Measurements from ENCODE around the gene FTL.
"Not testable (repeated sequence)": the region's sequence is repeated elsewhere in the genome, so short reads cannot be mapped to it uniquely, and the experiment has no call there.

FTL gene

GRCh38 chr19:48965040-48965805 is at the start of gene FTL:
Gene FTL (plus strand): TSS chr19:48965309. CDS start chr19:48965508, 199 bp downstream.
- DNase-seq = peak; percentile 68

- DNase-seq = no peak
Measured at GRCh38 chr19:48915757-48916156, 49.4 kb upstream of the FTL start.

GRCh38 chr19:48918071-48918470 is 47.0 kb upstream of the FTL start:
- DNase-seq = no peak

- DNase-seq = no peak
Measured at GRCh38 chr19:48918801-48919247, 46.3 kb upstream of the FTL start.

- DNase-seq = not testable (repeated sequence)
Measured at GRCh38 chr19:48919271-48919670, 45.8 kb upstream of the FTL start.

- no peak for DNase-seq
Measured at GRCh38 chr19:48920949-48921348, 44.2 kb upstream of the FTL start.

- DNase-seq = no peak
Measured at GRCh38 chr19:48921721-48922500, 43.2 kb upstream of the FTL start.

GRCh38 chr19:48922548-48923490 is 42.3 kb upstream of the FTL start:
- DNase-seq = no peak

- DNase-seq = no peak
Measured at GRCh38 chr19:48925240-48925843, 39.8 kb upstream of the FTL start.

- DNase-seq = not testable (repeated sequence)
Measured at GRCh38 chr19:48925890-48926289, 39.2 kb upstream of the FTL start.

GRCh38 chr19:48926909-48927308 is 38.2 kb upstream of the FTL start:
- DNase-seq = no peak

- DNase-seq = not testable (repeated sequence)
Measured at GRCh38 chr19:48927692-48928091, 37.4 kb upstream of the FTL start.

- no peak for DNase-seq
Measured at GRCh38 chr19:48928164-48929025, 36.7 kb upstream of the FTL start.

- DNase-seq = peak; percentile 71
Measured at GRCh38 chr19:48933382-48933932, 31.7 kb upstream of the FTL start, which contains the start of gene DHDH. Gene DHDH (plus strand): TSS chr19:48933699. CDS start chr19:48933722, 23 bp downstream.

- DNase-seq = no peak
Measured at GRCh38 chr19:48934837-48935236, 30.3 kb upstream of the FTL start.

GRCh38 chr19:48935864-48936263 is 29.2 kb upstream of the FTL start:
- no peak for DNase-seq

- no peak for DNase-seq
Measured at GRCh38 chr19:48938256-48938655, 26.9 kb upstream of the FTL start.

- DNase-seq = no peak
Measured at GRCh38 chr19:48940902-48941301, 24.2 kb upstream of the FTL start.

GRCh38 chr19:48943081-48943480 is 22.0 kb upstream of the FTL start:
- no peak for DNase-seq

- DNase-seq = no peak
Measured at GRCh38 chr19:48945415-48945814, 19.7 kb upstream of the FTL start.

- no peak for DNase-seq
Measured at GRCh38 chr19:48945817-48946216, 19.3 kb upstream of the FTL start.
